ENCODE data around the gene SETBP1.

Gene SETBP1

GRCh38 chr18:44765456-44765855 lies 84.8 kb downstream of the SETBP1 start:
- DNase-seq, result no peak

- DNase-seq, result no peak
Measured at GRCh38 chr18:44766450-44766849, 85.8 kb downstream of the SETBP1 start.

- no peak for DNase-seq
Measured at GRCh38 chr18:44767807-44768206, 87.1 kb downstream of the SETBP1 start.

- no peak for DNase-seq
Measured at GRCh38 chr18:44770641-44771040, 90.0 kb downstream of the SETBP1 start.

GRCh38 chr18:44771572-44771955 lies 90.9 kb downstream of the SETBP1 start:
- no peak for DNase-seq

- DNase-seq, result no peak
Measured at GRCh38 chr18:44771956-44772917, 91.5 kb downstream of the SETBP1 start.

- no peak for DNase-seq
Measured at GRCh38 chr18:44773640-44774155, 93.0 kb downstream of the SETBP1 start.

- no peak for DNase-seq
Measured at GRCh38 chr18:44774191-44774590, 93.5 kb downstream of the SETBP1 start.

- DNase-seq, result no peak
Measured at GRCh38 chr18:44777457-44778192, 96.9 kb downstream of the SETBP1 start.

GRCh38 chr18:44778788-44779187 lies 98.1 kb downstream of the SETBP1 start:
- DNase-seq, result no peak

- DNase-seq, result no peak
Measured at GRCh38 chr18:44779753-44780292, 99.1 kb downstream of the SETBP1 start.

GRCh38 chr18:44781886-44782285 lies 101.2 kb downstream of the SETBP1 start:
- no peak for DNase-seq

GRCh38 chr18:44782617-44783016 lies 101.9 kb downstream of the SETBP1 start:
- no peak for DNase-seq

- DNase-seq, result no peak
Measured at GRCh38 chr18:44783371-44783770, 102.7 kb downstream of the SETBP1 start.

GRCh38 chr18:44786257-44786656 lies 105.6 kb downstream of the SETBP1 start:
- no peak for DNase-seq

- no peak for DNase-seq
Measured at GRCh38 chr18:44786688-44787087, 106.0 kb downstream of the SETBP1 start.

GRCh38 chr18:44788334-44788733 lies 107.6 kb downstream of the SETBP1 start:
- DNase-seq, result no peak

GRCh38 chr18:44789710-44790109 lies 109.0 kb downstream of the SETBP1 start:
- DNase-seq, result no peak

GRCh38 chr18:44790860-44791259 lies 110.2 kb downstream of the SETBP1 start:
- no peak for DNase-seq

- no peak for DNase-seq
Measured at GRCh38 chr18:44791520-44791919, 110.8 kb downstream of the SETBP1 start.

- no peak for DNase-seq
Measured at GRCh38 chr18:44792456-44793061, 111.9 kb downstream of the SETBP1 start.

- no peak for DNase-seq
Measured at GRCh38 chr18:44793194-44793593, 112.5 kb downstream of the SETBP1 start.

- DNase-seq, result no peak
Measured at GRCh38 chr18:44793685-44794084, 113.0 kb downstream of the SETBP1 start.

Measured in HCEC 1CT (cell line).